ENCODE results near the gene LINC01488. TPM values are rescaled to one million over a fixed set of nuclear protein-coding genes. Genes with fewer than 3 reads are reported as not detected.

LINC01488 gene
- total and polyA plus RNA-seq, 2 of the 13 experiments (the other 11 are each of a cell fraction or from before 2014, with no cell fraction given), result 0.26 to 0.58 TPM

DNA sequence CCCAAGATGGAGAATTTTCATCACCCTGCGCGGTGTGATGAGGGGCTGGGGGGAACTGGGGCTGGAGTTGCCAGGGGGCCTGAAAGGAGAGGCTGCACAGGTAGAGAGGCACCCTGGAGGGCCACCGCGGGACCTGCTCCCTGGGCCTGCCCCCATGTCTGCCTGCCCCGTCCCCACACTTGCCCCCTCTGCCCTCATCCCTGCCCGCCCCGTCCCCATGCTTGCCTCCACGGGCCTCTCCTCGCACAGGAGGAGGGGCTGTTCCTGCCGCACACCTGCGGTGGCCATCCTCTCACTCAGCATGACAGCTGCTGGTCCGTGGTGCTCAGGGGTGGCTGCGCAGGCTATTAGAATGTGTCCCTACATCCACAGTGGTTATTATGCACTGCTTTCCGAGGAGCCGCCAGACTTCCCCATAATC, 43.5 kb downstream of the LINC01488 start:
- in situ Hi-C loops (cut with HindIII; ENCODE audit: extremely low pct_ligation_motif_present, low pct_unique_long_range_greater_than_20kb) (no loop called here), intact Hi-C loops (cut with micrococcal nuclease; ENCODE audit: unreplicated experiment) (no loop called here)
- no peak overlapping the region for H2AFZ ChIP-seq (ENCODE audit: low read length)
- DNase-seq (ENCODE audit: low spot score) (no peak), ATAC-seq (no peak), FAIRE-seq (no peak)
- no peaks in the 10 kb centered on the region for H3K79me2 ChIP-seq (ENCODE audit: insufficient read depth, low read length)
- H4K20me1 ChIP-seq (ENCODE audit: insufficient read depth, low read length), result no peaks in the 10 kb centered on the region
- H3K27me3 ChIP-seq (ENCODE audit: control insufficient read depth in 1 of 2, insufficient read depth in 2 of 2, low read length in 2 of 2), result peaks cover 2 to 18% of the 10 kb centered on the region in 2 experiments; a peak in 2 of 5 replicates
- ChIA-PET CTCF (ENCODE audit: low intra/inter-chr PET ratio, low total read pairs) (no interaction called here), POLR2A (no interaction called here)
- TF ChIP-seq ZNF768 (CRISPR knock-in tag; IDR thresholded peaks at IDR 0.05) (no peak), BATF2 (CRISPR knock-in tag; IDR thresholded peaks at IDR 0.05) (no peak), SP2 (CRISPR knock-in tag; IDR thresholded peaks at IDR 0.05) (no peak)
- no TSS peak for BruUV-seq (replicated peaks)
- H3K4me2 ChIP-seq (ENCODE audit: low read depth, low read length), result no peak overlapping the region
- H3K9ac ChIP-seq (ENCODE audit: insufficient read depth, low read depth, low read length), result no peak overlapping the region
- no peaks in the 10 kb centered on the region for H3K9me3 ChIP-seq (ENCODE audit: low read length)
- no peak overlapping the region for H3K4me3 ChIP-seq (replicated peaks in 1 of 3; ENCODE audit: insufficient read depth in 1 of 3, low read depth in 2 of 3, low read length in 3 of 3)
- H3K27ac ChIP-seq (ENCODE audit: extremely low read length, insufficient read depth, low read length), result no peak overlapping the region
- no peaks in the 10 kb centered on the region for H3K36me3 ChIP-seq (replicated peaks in 1 of 2; ENCODE audit: control insufficient read depth in 1 of 2, insufficient read depth in 2 of 2, low read length in 2 of 2)
- 71% methylated on average over 11 of the region's 15 CpGs for WGBS (ENCODE audit: low lambda C conversion rate)
- H3K4me1 ChIP-seq (ENCODE audit: insufficient read depth, low read length), result no peaks in the 10 kb centered on the region

- Histone ChIP-seq H3K79me2 (ENCODE audit: insufficient read depth, low read length) (no peaks in the 10 kb centered on the region), H3K9ac (ENCODE audit: insufficient read depth, low read depth, low read length) (no peak overlapping the region), H3K27me3 (ENCODE audit: control insufficient read depth in 1 of 2, insufficient read depth in 2 of 2, low read length in 2 of 2) (peaks cover 2 to 23% of the 10 kb centered on the region in 2 experiments; a peak in 2 of 5 replicates), H2AFZ (ENCODE audit: low read length) (no peak overlapping the region), H3K36me3 (replicated peaks in 1 of 2; ENCODE audit: control insufficient read depth in 1 of 2, insufficient read depth in 2 of 2, low read length in 2 of 2) (no peaks in the 10 kb centered on the region), H3K27ac (ENCODE audit: extremely low read length, insufficient read depth, low read length) (no peak overlapping the region), H3K4me3 (replicated peaks in 1 of 3; ENCODE audit: insufficient read depth in 1 of 3, low read depth in 2 of 3, low read length in 3 of 3) (no peak overlapping the region), H3K4me1 (ENCODE audit: insufficient read depth, low read length) (no peaks in the 10 kb centered on the region), H4K20me1 (ENCODE audit: insufficient read depth, low read length) (no peaks in the 10 kb centered on the region), H3K4me2 (ENCODE audit: low read depth, low read length) (no peak overlapping the region), H3K9me3 (ENCODE audit: low read length) (no peaks in the 10 kb centered on the region)
- CTCF ChIA-PET (ENCODE audit: low intra/inter-chr PET ratio, low total read pairs), result no interaction called here
- in situ Hi-C loops (cut with HindIII; ENCODE audit: extremely low pct_ligation_motif_present, low pct_unique_long_range_greater_than_20kb) (no loop called here), intact Hi-C loops (cut with micrococcal nuclease; ENCODE audit: unreplicated experiment) (no loop called here)
- BruUV-seq (replicated peaks), result no TSS peak
- POLR2A ChIA-PET, result no interaction called here
- 60% methylated on average over 15 of the region's 19 CpGs for WGBS (ENCODE audit: low lambda C conversion rate)
- ATAC-seq, result no peak
- TF ChIP-seq ZKSCAN1 (IDR thresholded peaks at IDR 0.05; ENCODE audit: low read length) (peak; percentile 74; the same call in 1 of the 2 replicates), PBX3 (CRISPR knock-in tag; IDR thresholded peaks at IDR 0.05; ENCODE audit: borderline replicate concordance) (no peak), EHMT2 (IDR thresholded peaks at IDR 0.05; ENCODE audit: borderline replicate concordance, low read depth, low read length) (no peak), LCORL (IDR thresholded peaks at IDR 0.05) (no peak), LCORL (CRISPR knock-in tag; IDR thresholded peaks at IDR 0.05) (no peak)
- DNase-seq (ENCODE audit: low spot score), result no peak
- FAIRE-seq, result no peak
These were observed 44.3 kb downstream of the LINC01488 start for GRCh38 chr11:69525516-69526452.
